ENCODE measurements around the gene REC114. TPM values are rescaled to one million over a fixed set of nuclear protein-coding genes. Genes with fewer than 3 reads are reported as not detected.
"Not testable (repeated sequence)": the region's sequence is repeated elsewhere in the genome, so short reads cannot be mapped to it uniquely, and the experiment has no call there.

Gene REC114
- total and polyA plus RNA-seq, 2 experiments from 2014 or later, result not detected

GRCh38 chr15:73485372-73485771 is 42.4 kb downstream of the REC114 start:
- Mint-ChIP-seq H3K36me3 (ENCODE audit: low read depth) (no peaks in the 10 kb centered on the region), H3K9me3 (no peaks in the 10 kb centered on the region; the same call in 2 of the 3 replicates), H3K27ac (no peak overlapping the region), H3K4me1 (no peaks in the 10 kb centered on the region), H3K4me3 (no peak overlapping the region), H3K27me3 (ENCODE audit: insufficient read depth, low read depth, poor library complexity) (no peaks in the 10 kb centered on the region)
- TF ChIP-seq ETS1 (IDR thresholded peaks at IDR 0.05), result no peak
- H3K4me2 ChIP-seq, result no peak overlapping the region
- no peaks in the 10 kb centered on the region for H3K27me3 ChIP-seq (ENCODE audit: insufficient read depth)
- H3F3A ChIP-seq (replicated peaks; ENCODE audit: low read depth), result no peaks in the 10 kb centered on the region
- H3K4me1 ChIP-seq (ENCODE audit: insufficient read depth), result no peaks in the 10 kb centered on the region
- no peaks in the 10 kb centered on the region for H3K79me2 ChIP-seq (replicated peaks; ENCODE audit: insufficient read depth)
- no peaks in the 10 kb centered on the region for H4K20me1 ChIP-seq (replicated peaks; ENCODE audit: insufficient read depth)
- no peak overlapping the region for H3K4me3 ChIP-seq
- DNase-seq (ENCODE audit: low spot score) (no peak), ATAC-seq (no peak)
- peak overlapping the region; percentile 23; the same call in 1 of the 2 replicates for H2AFZ ChIP-seq
- H3K27ac ChIP-seq (ENCODE audit: low read depth), result no peak overlapping the region
- H3K36me3 ChIP-seq (ENCODE audit: insufficient read depth), result no peaks in the 10 kb centered on the region
- no peaks in the 10 kb centered on the region for H3K9me2 ChIP-seq (ENCODE audit: insufficient read depth)

GRCh38 chr15:73485885-73486284 is 42.9 kb downstream of the REC114 start:
- H3K27me3 Mint-ChIP-seq (ENCODE audit: insufficient read depth, low read depth, poor library complexity); H4K20me1 ChIP-seq (replicated peaks; ENCODE audit: insufficient read depth); DNase-seq (ENCODE audit: low spot score); H3K4me2 ChIP-seq; H3K4me1 Mint-ChIP-seq; H3K4me3 ChIP-seq; H3F3A ChIP-seq (replicated peaks; ENCODE audit: low read depth); H3K36me3 ChIP-seq (ENCODE audit: insufficient read depth); H3K79me2 ChIP-seq (replicated peaks; ENCODE audit: insufficient read depth); H3K4me1 ChIP-seq (ENCODE audit: insufficient read depth); H3K27ac Mint-ChIP-seq; ATAC-seq; H3K9me3 Mint-ChIP-seq; H3K4me3 Mint-ChIP-seq; H3K27ac ChIP-seq (ENCODE audit: low read depth); H3K9me2 ChIP-seq (ENCODE audit: insufficient read depth); H3K36me3 Mint-ChIP-seq (ENCODE audit: low read depth); H3K27me3 ChIP-seq (ENCODE audit: insufficient read depth): not testable (repeated sequence)
- H2AFZ ChIP-seq, result peak overlapping the region; percentile 23; the same call in 1 of the 2 replicates

GRCh38 chr15:73488698-73489097 is 45.7 kb downstream of the REC114 start:
- Histone ChIP-seq H2AFZ (no peak overlapping the region), H3K4me3 (no peak overlapping the region), H3K27ac (ENCODE audit: low read depth) (no peak overlapping the region), H3K4me1 (ENCODE audit: insufficient read depth) (no peaks in the 10 kb centered on the region), H3K27me3 (ENCODE audit: insufficient read depth) (no peaks in the 10 kb centered on the region), H3K79me2 (replicated peaks; ENCODE audit: insufficient read depth) (no peaks in the 10 kb centered on the region), H3K9me2 (ENCODE audit: insufficient read depth) (no peaks in the 10 kb centered on the region), H3F3A (replicated peaks; ENCODE audit: low read depth) (no peaks in the 10 kb centered on the region), H4K20me1 (replicated peaks; ENCODE audit: insufficient read depth) (no peaks in the 10 kb centered on the region), H3K4me2 (no peak overlapping the region), H3K36me3 (ENCODE audit: insufficient read depth) (no peaks in the 10 kb centered on the region)
- H3K4me1 Mint-ChIP-seq, result no peaks in the 10 kb centered on the region
- H3K27ac Mint-ChIP-seq, result no peak overlapping the region
- H3K4me3 Mint-ChIP-seq, result no peak overlapping the region
- no peaks in the 10 kb centered on the region for H3K27me3 Mint-ChIP-seq (ENCODE audit: insufficient read depth, low read depth, poor library complexity)
- no peaks in the 10 kb centered on the region for H3K36me3 Mint-ChIP-seq (ENCODE audit: low read depth)
- no peaks in the 10 kb centered on the region; the same call in 2 of the 3 replicates for H3K9me3 Mint-ChIP-seq
- DNase-seq (ENCODE audit: low spot score), result no peak
- ATAC-seq, result no peak
- TF ChIP-seq ZNF114 (CRISPR knock-in tag; IDR thresholded peaks at IDR 0.05) (no peak), EZH2phosphoT487 (IDR thresholded peaks at IDR 0.05; ENCODE audit: unreplicated experiment) (no peak), ZNF462 (CRISPR knock-in tag; IDR thresholded peaks at IDR 0.05) (no peak), ZNF331 (CRISPR knock-in tag; IDR thresholded peaks at IDR 0.05; ENCODE audit: low read depth) (no peak), NANOG (IDR thresholded peaks at IDR 0.05; ENCODE audit: borderline replicate concordance) (no peak), CREB1 (CRISPR knock-in tag; IDR thresholded peaks at IDR 0.05; ENCODE audit: low read depth) (no peak), CTCF (conservative IDR thresholded peaks at IDR 0.05; ENCODE audit: low read depth in 2 of 2) (no peak), EZH2 (IDR thresholded peaks at IDR 0.05; ENCODE audit: low read depth, unreplicated experiment) (no peak)
